Bronchial epithelial cell (primary cell): Measurements from ENCODE around the gene CCR9. TPM values are rescaled to one million over a fixed set of nuclear protein-coding genes. Genes with fewer than 3 reads are reported as not detected.
A peak's percentile ranks its signal among the peaks of the same experiment; 100 is the strongest.

Experiments
- DNase-seq: peaks from one replicate; pipeline ENCODE4 v3.0.0-alpha.2; 2010; ENCODE audit warnings: low read depth
- FAIRE-seq: peaks from 2 replicates; lab custom pipeline; 2011; peaks lifted over from hg19 to GRCh38; lab: Jason Lieb, UNC
- H3K27me3 ChIP-seq: 2 replicates; pipeline ENCODE4 v1.5.1; 2011; ENCODE audit warnings: low read length; ENCODE audit not compliant: control insufficient read depth, insufficient read depth
- H3K36me3 ChIP-seq: 2 replicates; pipeline ENCODE4 v1.5.1; 2011; ENCODE audit warnings: low read length; ENCODE audit not compliant: control insufficient read depth, insufficient read depth
- H3K4me3 ChIP-seq: 2 replicates; pipeline ENCODE4 v1.5.1; 2011; ENCODE audit warnings: mild to moderate bottlenecking, low read depth, low read length, control low read depth
- CTCF ChIP-seq: IDR thresholded peaks from 2 replicates; pipeline ENCODE4 v1.5.1; 2011; ENCODE audit warnings: mild to moderate bottlenecking, moderate library complexity, low read length, control low read depth, inconsistent platforms; ENCODE audit not compliant: insufficient read depth, severe bottlenecking
- total RNA-seq: library from RNA; depleted of rRNA; stranded (reverse); fragments of >200 nt; gene quantifications from 2 replicates; pipeline ENCODE4 v1.2.1, GENCODE V29; 2014

Gene CCR9
- total RNA-seq, 1 donor from 2014 or later = not detected

- Histone ChIP-seq H3K27me3 (no peaks in the 10 kb centered on the region), H3K4me3 (no peak overlapping the region), H3K36me3 (peaks cover 4% of the 10 kb centered on the region)
- no peak for TF ChIP-seq CTCF
- DNase-seq (no peak), FAIRE-seq (no peak)
Measured at GRCh38 chr3:45937206-45938042, 51.1 kb downstream of the CCR9 start.

DNA sequence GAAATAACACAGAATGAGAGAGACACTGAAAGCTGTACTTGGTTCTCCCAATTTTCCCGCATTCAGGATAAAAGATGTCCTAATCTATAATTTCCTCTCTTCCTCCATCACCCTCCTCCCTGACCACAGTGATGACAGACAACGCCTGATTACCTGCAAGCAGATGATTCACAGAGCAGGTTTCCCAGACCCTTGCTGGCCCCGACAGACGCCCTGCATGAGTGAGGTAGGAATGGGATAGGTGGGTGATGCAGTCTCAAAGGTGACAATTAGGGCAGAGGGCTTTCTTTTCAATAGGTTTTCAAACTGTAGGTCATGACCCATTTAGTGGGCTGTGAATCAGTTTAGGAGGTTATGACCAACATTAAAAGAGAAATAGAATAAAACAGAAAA lies 51.7 kb downstream of the CCR9 start:
- no peak overlapping the region for H3K4me3 ChIP-seq
- H3K27me3 ChIP-seq = no peaks in the 10 kb centered on the region
- no peak for TF ChIP-seq CTCF
- no peak for FAIRE-seq
- peaks cover 4% of the 10 kb centered on the region for H3K36me3 ChIP-seq
- DNase-seq = no peak

DNA sequence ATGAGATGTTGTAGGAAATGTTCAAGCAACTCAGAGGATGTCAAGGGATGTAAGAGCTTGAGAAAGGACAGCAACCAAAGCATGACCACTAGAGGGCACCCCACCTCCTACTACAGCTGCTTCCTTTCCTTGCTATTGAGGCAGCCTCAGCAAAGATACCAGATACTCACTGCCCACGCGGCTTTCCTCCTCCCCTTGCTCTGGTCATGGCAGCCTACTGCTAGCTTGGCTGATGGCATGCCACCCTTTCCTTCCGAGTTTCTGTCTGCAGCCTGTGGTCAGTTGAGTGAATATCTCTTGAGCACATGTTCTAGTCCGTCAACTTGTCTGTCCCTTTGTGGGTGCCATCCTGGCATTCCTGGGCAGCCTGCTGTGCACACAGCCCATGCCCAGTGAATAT lies 52.5 kb downstream of the CCR9 start:
- no peaks in the 10 kb centered on the region for H3K27me3 ChIP-seq
- H3K36me3 ChIP-seq = peaks cover 4% of the 10 kb centered on the region
- DNase-seq (peak; percentile 82), FAIRE-seq (peak; percentile 89)
- H3K4me3 ChIP-seq = no peak overlapping the region
- peak; percentile 97 for TF ChIP-seq CTCF

- peak; percentile 22 for DNase-seq
- no peak for TF ChIP-seq CTCF
- Histone ChIP-seq H3K4me3 (no peak overlapping the region), H3K27me3 (no peaks in the 10 kb centered on the region), H3K36me3 (peaks cover 4% of the 10 kb centered on the region)
- no peak for FAIRE-seq
Measured at GRCh38 chr3:45939341-45939771, 53.0 kb downstream of the CCR9 start.

GRCh38 chr3:45940004-45940780 lies 53.8 kb downstream of the CCR9 start:
- Histone ChIP-seq H3K4me3 (no peak overlapping the region), H3K27me3 (no peaks in the 10 kb centered on the region), H3K36me3 (peaks cover 2% of the 10 kb centered on the region)
- FAIRE-seq (peak; percentile 7), DNase-seq (no peak)
- TF ChIP-seq CTCF = no peak
